Liver (tissue), 9 donors: ENCODE data around the gene VWA2. TPM values are rescaled to one million over a fixed set of nuclear protein-coding genes. Genes with fewer than 3 reads are reported as not detected.

Source experiments
- DNase-seq: peaks from one replicate; pipeline ENCODE4 v3.0.0-alpha.2; 2017; ENCODE audit warnings: low spot score
- H3K27ac ChIP-seq, 2 donors: one replicate each; pipeline ENCODE4 v1.7.0; 2013; ENCODE audit warnings: inconsistent platforms in 2 of 2, low read length in 2 of 2, control low read depth in 1 of 2, low read depth in 1 of 2, mild to moderate bottlenecking in 1 of 2
- H3K27me3 ChIP-seq, 4 donors: one replicate each; pipeline versions ENCODE4 v1.6.1 to v1.7.0; 2013; ENCODE audit warnings: low read length in 3 of 4, inconsistent platforms in 1 of 4, mild to moderate bottlenecking in 1 of 4, moderate library complexity in 1 of 4; ENCODE audit not compliant: control insufficient read depth in 4 of 4, insufficient read depth in 4 of 4
- H3K36me3 ChIP-seq, 4 donors: one replicate each; pipeline versions ENCODE4 v1.6.1 to v1.7.0; 2013; ENCODE audit warnings: low read length in 3 of 4, mild to moderate bottlenecking in 3 of 4, low read depth in 1 of 4, moderate library complexity in 1 of 4; ENCODE audit not compliant: control insufficient read depth in 4 of 4, insufficient read depth in 3 of 4
- H3K4me1 ChIP-seq, 4 donors: one replicate each; pipeline versions ENCODE4 v1.6.1 to v1.7.0; 2013; ENCODE audit warnings: low read length in 3 of 4, mild to moderate bottlenecking in 3 of 4, moderate library complexity in 1 of 4; ENCODE audit not compliant: control insufficient read depth in 4 of 4, insufficient read depth in 4 of 4
- H3K4me3 ChIP-seq, 3 donors: one replicate each; pipeline versions ENCODE4 v1.6.1 to v1.7.0; 2013; ENCODE audit warnings: low read length in 3 of 3, control low read depth in 1 of 3, low read depth in 1 of 3, mild to moderate bottlenecking in 1 of 3
- H3K9ac ChIP-seq, 2 donors: one replicate each; pipeline ENCODE4 v1.7.0; 2013; ENCODE audit warnings: low read length in 2 of 2, mild to moderate bottlenecking in 2 of 2, moderate library complexity in 2 of 2, control low read depth in 1 of 2, low read depth in 1 of 2
- H3K9me3 ChIP-seq, 4 donors: one replicate each; pipeline versions ENCODE4 v1.6.1 to v1.7.0; 2013; ENCODE audit warnings: low read length in 3 of 4; ENCODE audit not compliant: control insufficient read depth in 4 of 4
- ATF3 ChIP-seq: IDR thresholded peaks from 2 replicates; pipeline ENCODE4 v1.6.1; 2016; ENCODE audit warnings: antibody characterized with exemption
- EGR1 ChIP-seq, 2 donors: IDR thresholded peaks; 2 replicates each; pipeline ENCODE4 v1.6.1; 2016 to 2018; ENCODE audit warnings: antibody characterized with exemption in 2 of 2, low read depth in 2 of 2
- FOXA1 ChIP-seq: IDR thresholded peaks from 2 replicates; pipeline ENCODE4 v1.6.1; 2016; ENCODE audit warnings: antibody characterized with exemption
- FOXA2 ChIP-seq: IDR thresholded peaks from 2 replicates; pipeline ENCODE4 v1.6.1; 2016; ENCODE audit warnings: antibody characterized with exemption
- GABPA ChIP-seq, 2 donors: IDR thresholded peaks in 1 of 2; conservative IDR thresholded peaks in 1 of 2; 2 replicates each; pipeline ENCODE4 v1.6.1; 2016; ENCODE audit warnings: antibody characterized with exemption in 2 of 2, mild to moderate bottlenecking in 1 of 2, moderate library complexity in 1 of 2
- HNF4A ChIP-seq, 2 donors: conservative IDR thresholded peaks; 2 replicates each; pipeline ENCODE4 v1.6.1; 2016; ENCODE audit warnings: antibody characterized with exemption in 2 of 2, mild to moderate bottlenecking in 2 of 2
- HNF4G ChIP-seq: IDR thresholded peaks from 2 replicates; pipeline ENCODE4 v1.6.1; 2016; ENCODE audit warnings: antibody characterized with exemption
- JUND ChIP-seq, 2 donors: IDR thresholded peaks; 2 replicates each; pipeline ENCODE4 v1.6.1; 2016; ENCODE audit warnings: antibody characterized with exemption in 2 of 2
- MAX ChIP-seq: IDR thresholded peaks from 2 replicates; pipeline ENCODE4 v1.6.1; 2016; ENCODE audit warnings: antibody characterized with exemption
- NR2F2 ChIP-seq: IDR thresholded peaks from 2 replicates; pipeline ENCODE4 v1.6.1; 2016; ENCODE audit warnings: antibody characterized with exemption
- REST ChIP-seq: IDR thresholded peaks from 2 replicates; pipeline ENCODE4 v1.6.1; 2016; ENCODE audit warnings: antibody characterized with exemption, mild to moderate bottlenecking
- RXRA ChIP-seq, 2 donors: IDR thresholded peaks; 2 replicates each; pipeline ENCODE4 v1.6.1; 2017 to 2018; ENCODE audit warnings: antibody characterized with exemption in 2 of 2, mild to moderate bottlenecking in 1 of 2
- SP1 ChIP-seq: IDR thresholded peaks from 2 replicates; pipeline ENCODE4 v1.6.1; 2018; ENCODE audit warnings: antibody characterized with exemption, mild to moderate bottlenecking
- TAF1 ChIP-seq: conservative IDR thresholded peaks from 2 replicates; pipeline ENCODE4 v1.6.1; 2016; ENCODE audit warnings: antibody characterized with exemption, mild to moderate bottlenecking
- YY1 ChIP-seq: IDR thresholded peaks from 2 replicates; pipeline ENCODE4 v1.6.1; 2016; ENCODE audit warnings: antibody characterized with exemption, mild to moderate bottlenecking
- WGBS: extraction: QIAGEN DNeasy Blood & Tissue Kit; methylation state at CpG from one replicate; pipeline ENCODE4 v1.1.7; 2013; 5-methylcytosine and 5-hydroxymethylcytosine counted together
- polyA plus RNA-seq, 2 donors: library from polyadenylated mRNA; stranded (reverse) in 1 of 2; unstranded in 1 of 2; fragments of 200-250 nt in 1 of 2; fragments of >200 nt in 1 of 2; fragmentation: Nextera tagmentation in 1 of 2; extraction: Ambion mirVana in 1 of 2; gene quantifications; one replicate each; pipeline versions ENCODE4 v1.2.1 to v1.2.3, GENCODE V29; 2013 to 2015
- total RNA-seq, 2 donors: library from RNA; depleted of rRNA; stranded (reverse); fragments of >200 nt; gene quantifications; one replicate each; pipeline ENCODE4 v1.2.3, GENCODE V29; 2014
- TF ChIP-seq, protein P1 (sequence below): fragments of 150-350 bp; IDR thresholded peaks from 2 replicates; pipeline ENCODE4 v1.5.1; 2017; ENCODE audit warnings: improper control_type of control experiment, low read depth, low read length; ENCODE audit not compliant: missing input control
- donor health status: healthy.
- donor health status: healthy.
- donor health status: healthy.
- donor health status: healthy.
- donor health status: healthy.

Gene VWA2
- total and polyA plus RNA-seq, 4 donors, result 0.05 to 0.25 TPM; not detected in 2

DNA sequence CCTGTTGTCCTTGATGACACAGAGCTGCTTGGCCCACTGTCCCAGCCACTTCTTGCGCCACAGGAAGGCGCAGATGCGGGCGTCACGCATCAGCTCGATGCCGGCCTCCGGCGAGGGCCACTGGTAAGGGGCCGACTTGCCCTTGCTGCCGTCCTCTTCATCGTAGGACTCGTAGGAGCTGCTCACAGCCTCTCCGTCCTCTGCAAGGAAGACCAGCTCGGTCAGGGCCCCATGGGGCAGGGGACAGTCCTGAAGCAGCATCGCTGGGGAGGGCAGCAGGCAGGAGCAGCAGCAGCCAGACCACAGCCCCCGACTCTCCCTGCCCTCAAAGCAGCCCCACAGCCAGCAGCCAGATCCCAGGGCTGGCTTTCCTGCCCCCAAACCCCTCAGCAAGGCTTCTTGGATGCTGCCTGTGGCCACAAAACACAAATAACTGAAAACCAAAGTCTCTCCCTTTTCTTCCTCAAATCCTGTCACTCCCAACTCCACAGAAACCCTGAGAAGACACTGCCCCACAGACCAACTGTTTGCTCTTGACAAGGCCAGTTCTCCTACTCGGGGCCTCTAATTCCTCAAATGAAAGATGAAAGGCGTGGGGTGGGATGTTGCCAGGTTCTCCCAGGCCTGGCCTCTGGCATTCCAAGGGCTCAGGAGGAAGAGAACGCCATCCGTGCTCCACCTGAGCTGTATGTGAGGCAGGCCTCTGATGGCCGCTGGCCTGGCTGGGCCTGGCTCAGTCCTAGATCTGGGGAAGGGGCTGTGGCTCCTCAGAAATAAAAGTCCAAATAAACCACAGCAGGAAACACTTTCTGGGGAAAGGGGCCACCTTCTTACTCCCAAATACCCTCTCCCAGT lies 76.7 kb downstream of the VWA2 start:
- H3K9ac ChIP-seq, result no peak overlapping the region
- H3K36me3 ChIP-seq, result no peaks in the 10 kb centered on the region
- no peaks in the 10 kb centered on the region for H3K4me1 ChIP-seq
- H3K9me3 ChIP-seq, result peaks cover 0 to 9% (median 5%) of the 10 kb centered on the region in 4 donors
- DNase-seq, result no peak
- no peak overlapping the region for H3K27ac ChIP-seq
- H3K4me3 ChIP-seq, result no peak overlapping the region
- H3K27me3 ChIP-seq, result no peaks in the 10 kb centered on the region
- TF ChIP-seq GABPA (IDR thresholded peaks at IDR 0.05 in 1 of 2, conservative IDR thresholded peaks at IDR 0.05 in 1 of 2) (no peak), HNF4A (conservative IDR thresholded peaks at IDR 0.05) (no peak), ATF3 (no peak), SP1 (no peak), TAF1 (no peak), HNF4G (no peak), EGR1 (IDR thresholded peaks at IDR 0.05; ENCODE audit: low read depth in 2 of 2) (no peak), JUND (IDR thresholded peaks at IDR 0.05) (no peak), YY1 (no peak), FOXA1 (no peak), MAX (no peak), REST (no peak), RXRA (IDR thresholded peaks at IDR 0.05) (no peak), NR2F2 (no peak)
- TF ChIP-seq, protein P1, sequence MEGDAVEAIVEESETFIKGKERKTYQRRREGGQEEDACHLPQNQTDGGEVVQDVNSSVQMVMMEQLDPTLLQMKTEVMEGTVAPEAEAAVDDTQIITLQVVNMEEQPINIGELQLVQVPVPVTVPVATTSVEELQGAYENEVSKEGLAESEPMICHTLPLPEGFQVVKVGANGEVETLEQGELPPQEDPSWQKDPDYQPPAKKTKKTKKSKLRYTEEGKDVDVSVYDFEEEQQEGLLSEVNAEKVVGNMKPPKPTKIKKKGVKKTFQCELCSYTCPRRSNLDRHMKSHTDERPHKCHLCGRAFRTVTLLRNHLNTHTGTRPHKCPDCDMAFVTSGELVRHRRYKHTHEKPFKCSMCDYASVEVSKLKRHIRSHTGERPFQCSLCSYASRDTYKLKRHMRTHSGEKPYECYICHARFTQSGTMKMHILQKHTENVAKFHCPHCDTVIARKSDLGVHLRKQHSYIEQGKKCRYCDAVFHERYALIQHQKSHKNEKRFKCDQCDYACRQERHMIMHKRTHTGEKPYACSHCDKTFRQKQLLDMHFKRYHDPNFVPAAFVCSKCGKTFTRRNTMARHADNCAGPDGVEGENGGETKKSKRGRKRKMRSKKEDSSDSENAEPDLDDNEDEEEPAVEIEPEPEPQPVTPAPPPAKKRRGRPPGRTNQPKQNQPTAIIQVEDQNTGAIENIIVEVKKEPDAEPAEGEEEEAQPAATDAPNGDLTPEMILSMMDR, result no peak
- WGBS, result 89% methylated on average over 22 of the region's 22 CpGs

DNA sequence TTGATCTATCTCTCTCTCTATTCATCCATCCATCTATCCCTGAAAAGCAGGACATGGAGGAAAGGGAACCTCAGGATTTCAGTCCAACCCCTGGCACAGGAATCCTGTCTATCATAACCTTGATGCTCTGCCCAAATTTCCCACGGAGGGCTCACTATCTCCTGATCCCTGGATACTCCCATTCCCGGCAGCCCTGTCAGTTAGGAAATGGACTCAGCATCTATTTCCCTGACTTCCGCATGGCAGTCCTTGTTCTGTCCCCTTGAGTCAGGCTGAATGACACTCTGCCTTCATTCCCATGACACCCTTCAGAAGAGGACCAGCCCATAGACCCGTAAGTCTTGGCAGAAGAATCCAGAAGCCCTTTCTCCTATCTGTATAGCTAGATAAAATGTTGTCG lies 77.7 kb downstream of the VWA2 start:
- no peak for DNase-seq
- no peaks in the 10 kb centered on the region for H3K36me3 ChIP-seq

More for the DNA sequence above, 77.7 kb downstream of the VWA2 start:
- no peak overlapping the region for H3K9ac ChIP-seq
- no peaks in the 10 kb centered on the region for H3K4me1 ChIP-seq
- WGBS, result 71% methylated on average over 5 of the region's 5 CpGs
- H3K27me3 ChIP-seq, result no peaks in the 10 kb centered on the region
- TF ChIP-seq GABPA (IDR thresholded peaks at IDR 0.05 in 1 of 2, conservative IDR thresholded peaks at IDR 0.05 in 1 of 2) (no peak), TAF1 (no peak), FOXA2 (no peak), YY1 (no peak)
- TF ChIP-seq, protein P1, result no peak
- H3K9me3 ChIP-seq, result peaks cover 0 to 9% (median 5%) of the 10 kb centered on the region in 4 donors
- H3K4me3 ChIP-seq, result no peak overlapping the region
- H3K27ac ChIP-seq, result no peak overlapping the region
